Measurements from ENCODE around the gene DYNC1H1.

The DYNC1H1 gene

GRCh38 chr14:102095231-102095870 is 131.0 kb downstream of the DYNC1H1 start:
- peak; percentile 18 for DNase-seq

GRCh38 chr14:102095871-102096568 is 131.6 kb downstream of the DYNC1H1 start:
- no peak for DNase-seq

GRCh38 chr14:102096569-102097188 is 132.3 kb downstream of the DYNC1H1 start:
- DNase-seq, result peak; percentile 78

- no peak for DNase-seq
Observed at GRCh38 chr14:102097441-102098135, 133.2 kb downstream of the DYNC1H1 start.

GRCh38 chr14:102103062-102103695 is 138.8 kb downstream of the DYNC1H1 start:
- DNase-seq, result no peak

- DNase-seq, result no peak
Observed at GRCh38 chr14:102105369-102105768, 141.0 kb downstream of the DYNC1H1 start.

Measured in fibroblast of skin of right quadriceps (primary cell).